Measurements from ENCODE around the gene VAT1.

DNA sequence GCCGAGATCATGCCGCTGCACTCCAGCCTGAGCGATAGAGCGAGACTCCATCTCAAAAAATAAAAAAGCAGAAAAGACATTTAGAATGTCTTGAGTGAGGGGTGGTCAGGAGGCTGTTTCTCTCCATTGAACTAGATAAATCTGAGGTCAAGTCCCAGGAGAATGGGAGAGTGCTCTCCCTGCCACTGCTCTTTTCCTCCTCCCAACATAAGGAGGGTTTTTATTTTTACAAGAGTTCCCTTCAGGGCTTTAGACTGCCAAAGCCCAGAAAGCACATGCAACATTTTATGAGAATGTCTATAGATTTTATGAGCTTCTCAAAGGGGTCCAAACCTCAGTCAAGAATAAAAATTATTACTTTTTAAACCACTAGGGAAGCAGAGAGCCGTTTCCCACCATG lies 4.4 kb upstream of the VAT1 start:
- TF ChIP-seq, protein P1, sequence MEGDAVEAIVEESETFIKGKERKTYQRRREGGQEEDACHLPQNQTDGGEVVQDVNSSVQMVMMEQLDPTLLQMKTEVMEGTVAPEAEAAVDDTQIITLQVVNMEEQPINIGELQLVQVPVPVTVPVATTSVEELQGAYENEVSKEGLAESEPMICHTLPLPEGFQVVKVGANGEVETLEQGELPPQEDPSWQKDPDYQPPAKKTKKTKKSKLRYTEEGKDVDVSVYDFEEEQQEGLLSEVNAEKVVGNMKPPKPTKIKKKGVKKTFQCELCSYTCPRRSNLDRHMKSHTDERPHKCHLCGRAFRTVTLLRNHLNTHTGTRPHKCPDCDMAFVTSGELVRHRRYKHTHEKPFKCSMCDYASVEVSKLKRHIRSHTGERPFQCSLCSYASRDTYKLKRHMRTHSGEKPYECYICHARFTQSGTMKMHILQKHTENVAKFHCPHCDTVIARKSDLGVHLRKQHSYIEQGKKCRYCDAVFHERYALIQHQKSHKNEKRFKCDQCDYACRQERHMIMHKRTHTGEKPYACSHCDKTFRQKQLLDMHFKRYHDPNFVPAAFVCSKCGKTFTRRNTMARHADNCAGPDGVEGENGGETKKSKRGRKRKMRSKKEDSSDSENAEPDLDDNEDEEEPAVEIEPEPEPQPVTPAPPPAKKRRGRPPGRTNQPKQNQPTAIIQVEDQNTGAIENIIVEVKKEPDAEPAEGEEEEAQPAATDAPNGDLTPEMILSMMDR (IDR thresholded peaks at IDR 0.05): no peak
- TF ChIP-seq POLR2A (IDR thresholded peaks at IDR 0.05) (no peak), EP300 (IDR thresholded peaks at IDR 0.05) (no peak)

Data from ovary (tissue), 3 donors.